SK-N-MC (cell line): ENCODE data around the gene FLNB.

Experiments used
- DNase-seq: peaks from one replicate; pipeline ENCODE4 v3.0.0-alpha.2; 2011; ENCODE audit warnings: low read depth, low spot score
- H3K27ac ChIP-seq: fragments of 200-600 bp; sonication (generic); 2 replicates; pipeline ENCODE4 v1.5.1; 2016; ENCODE audit warnings: mixed run types
- H3K36me3 ChIP-seq: fragments of 200-600 bp; sonication (generic); 2 replicates; pipeline ENCODE4 v1.6.1; 2017; ENCODE audit warnings: antibody characterized with exemption, low read length, mixed read lengths; ENCODE audit not compliant: insufficient read depth
- H3K4me3 ChIP-seq: fragments of 200-600 bp; sonication (generic); 2 replicates; pipeline ENCODE4 v1.5.1; 2016
- H3K9ac ChIP-seq: fragments of 200-600 bp; sonication (generic); 2 replicates; pipeline ENCODE4 v1.8.0; 2017; ENCODE audit warnings: mixed run types, mixed read lengths; ENCODE audit not compliant: insufficient read length
- H3K9me3 ChIP-seq: fragments of 200-600 bp; sonication (generic); 2 replicates; pipeline ENCODE4 v1.6.1; 2017; ENCODE audit warnings: low read depth, mild to moderate bottlenecking, antibody characterized with exemption, low read length, moderate library complexity, mixed read lengths
- EZH2 ChIP-seq: fragments of 200-600 bp; sonication (generic); IDR thresholded peaks from one replicate; pipeline ENCODE4 v1.6.1; 2017; ENCODE audit warnings: antibody characterized with exemption
- FOXP2 ChIP-seq: optimal IDR thresholded peaks from 2 replicates; pipeline ENCODE3; 2011; ENCODE audit warnings: mild to moderate bottlenecking, moderate library complexity; ENCODE audit not compliant: insufficient read depth; ENCODE audit errors: extremely low read length, control extremely low read depth
- POLR2AphosphoS5 ChIP-seq: IDR thresholded peaks from 2 replicates; pipeline ENCODE4 v1.6.1; 2012; ENCODE audit warnings: mild to moderate bottlenecking, low read depth, low read length, borderline replicate concordance

The FLNB gene

DNA sequence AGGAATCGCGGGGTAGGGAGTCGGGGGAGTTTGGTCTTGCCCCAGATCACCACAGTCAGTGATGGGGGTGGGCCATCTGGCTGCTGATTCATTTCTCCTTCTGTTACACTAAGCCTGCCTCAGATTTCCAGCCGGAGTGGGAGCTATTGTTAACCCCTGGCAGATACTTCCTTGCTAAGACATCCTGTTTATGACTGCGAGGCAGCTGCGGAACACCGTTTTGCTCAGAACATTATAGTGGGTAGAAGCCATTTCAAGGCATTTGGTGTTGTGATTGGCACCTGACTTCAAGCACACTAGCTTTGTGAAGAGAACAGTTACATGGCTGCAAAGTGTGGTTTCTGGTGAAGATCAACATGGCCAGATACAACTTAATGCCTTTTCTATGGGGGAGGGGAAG is 73.8 kb downstream of the FLNB start:
- peaks cover 4% of the 10 kb centered on the region; the same call in 1 of the 2 replicates for H3K36me3 ChIP-seq
- no peak overlapping the region for H3K27ac ChIP-seq
- TF ChIP-seq FOXP2 (no peak), POLR2AphosphoS5 (no peak), EZH2 (no peak)
- no peak overlapping the region for H3K9ac ChIP-seq
- no peak overlapping the region for H3K4me3 ChIP-seq
- no peak for DNase-seq
- no peaks in the 10 kb centered on the region for H3K9me3 ChIP-seq

- TF ChIP-seq EZH2 = no peak
- TF ChIP-seq POLR2AphosphoS5 = no peak
- TF ChIP-seq FOXP2 = no peak
- Histone ChIP-seq H3K4me3 (no peak overlapping the region), H3K9me3 (no peaks in the 10 kb centered on the region), H3K27ac (no peak overlapping the region), H3K9ac (no peak overlapping the region), H3K36me3 (peaks cover 4% of the 10 kb centered on the region; the same call in 1 of the 2 replicates)
- DNase-seq = no peak
These were observed 75.9 kb downstream of the FLNB start for GRCh38 chr3:58084166-58084565.

DNA sequence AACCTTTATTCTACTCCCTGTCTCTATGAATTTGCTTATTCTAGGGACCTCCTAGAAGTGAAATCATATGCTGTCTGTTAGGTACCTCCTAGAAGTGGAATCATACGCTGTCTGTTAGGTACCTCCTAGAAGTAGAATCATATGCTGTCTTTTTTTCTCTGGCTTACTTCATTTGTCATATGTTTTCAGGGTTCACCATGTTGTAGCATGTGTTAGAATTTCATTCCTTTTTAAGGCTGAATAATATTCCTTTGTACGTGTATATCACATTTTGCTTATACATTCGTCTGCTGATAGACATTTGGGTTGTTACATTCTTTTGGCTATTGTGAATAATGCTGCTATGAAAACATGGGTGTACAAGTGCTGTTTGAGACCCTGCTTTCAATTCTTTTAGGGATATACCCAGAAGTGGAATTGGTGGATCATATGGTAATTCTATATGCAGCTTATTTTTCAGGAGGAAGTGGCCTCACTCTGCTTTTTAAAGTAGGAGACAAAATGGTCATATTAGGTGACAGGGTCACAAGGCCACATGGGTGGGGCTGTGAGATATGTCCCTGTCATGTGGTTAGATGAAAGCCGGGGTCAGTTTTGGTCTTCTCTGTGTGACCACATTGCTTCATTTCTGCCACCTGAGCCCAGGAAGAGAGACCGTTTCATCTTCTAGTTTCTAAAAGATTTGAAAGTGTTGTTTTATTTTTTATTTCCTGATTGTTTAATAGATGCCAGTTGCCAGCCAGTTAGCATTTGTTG is 76.7 kb downstream of the FLNB start:
- no peak overlapping the region for H3K4me3 ChIP-seq
- H3K36me3 ChIP-seq = no peaks in the 10 kb centered on the region; the same call in 1 of the 2 replicates
- no peak for DNase-seq
- H3K27ac ChIP-seq = no peak overlapping the region
- H3K9me3 ChIP-seq = no peaks in the 10 kb centered on the region
- TF ChIP-seq POLR2AphosphoS5 = no peak
- no peak for TF ChIP-seq EZH2
- no peak for TF ChIP-seq FOXP2
- H3K9ac ChIP-seq = no peak overlapping the region

GRCh38 chr3:58085616-58086015 is 77.4 kb downstream of the FLNB start:
- Histone ChIP-seq H3K9me3 (no peaks in the 10 kb centered on the region), H3K27ac (no peak overlapping the region), H3K36me3 (no peaks in the 10 kb centered on the region), H3K9ac (no peak overlapping the region), H3K4me3 (no peak overlapping the region)
- no peak for DNase-seq
- TF ChIP-seq FOXP2 = no peak
- no peak for TF ChIP-seq EZH2
- TF ChIP-seq POLR2AphosphoS5 = no peak

- DNase-seq = no peak
- TF ChIP-seq FOXP2 = no peak
- TF ChIP-seq POLR2AphosphoS5 = no peak
- no peak for TF ChIP-seq EZH2
- no peaks in the 10 kb centered on the region for H3K9me3 ChIP-seq
- H3K4me3 ChIP-seq = no peak overlapping the region
- no peak overlapping the region for H3K27ac ChIP-seq
- H3K36me3 ChIP-seq = no peaks in the 10 kb centered on the region
- no peak overlapping the region for H3K9ac ChIP-seq
These were observed 80.3 kb downstream of the FLNB start for GRCh38 chr3:58088501-58088900.

- TF ChIP-seq POLR2AphosphoS5 = no peak
- no peak for TF ChIP-seq EZH2
- TF ChIP-seq FOXP2 = no peak
- Histone ChIP-seq H3K27ac (no peak overlapping the region), H3K4me3 (no peak overlapping the region), H3K36me3 (no peaks in the 10 kb centered on the region), H3K9me3 (no peaks in the 10 kb centered on the region), H3K9ac (no peak overlapping the region)
- DNase-seq = no peak
These were observed 82.1 kb downstream of the FLNB start for GRCh38 chr3:58090351-58090750.

DNA sequence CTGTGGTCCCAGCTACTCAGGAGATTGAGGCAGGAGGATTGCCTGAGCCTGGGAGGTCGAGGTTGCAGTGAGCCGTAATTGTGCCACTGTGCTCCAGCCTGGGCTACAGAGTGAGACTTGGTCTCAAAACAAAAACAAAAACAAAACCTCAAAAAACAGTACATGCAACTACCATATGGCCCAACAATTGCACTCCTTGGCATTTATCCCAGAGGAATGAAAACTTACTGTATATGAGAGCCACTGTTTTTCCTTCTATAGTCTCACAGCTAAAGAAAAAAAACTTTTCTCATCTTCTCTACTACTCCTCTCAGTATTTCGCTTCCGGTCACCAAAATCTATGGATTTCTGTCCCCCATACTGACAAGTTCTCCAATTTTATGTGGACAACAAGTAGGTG is 84.3 kb downstream of the FLNB start:
- Histone ChIP-seq H3K9ac (no peak overlapping the region), H3K27ac (no peak overlapping the region)
- DNase-seq = no peak

GRCh38 chr3:58093574-58094195 is 85.5 kb downstream of the FLNB start:
- H3K9me3 ChIP-seq = no peaks in the 10 kb centered on the region
- H3K4me3 ChIP-seq = no peak overlapping the region
- no peak overlapping the region for H3K9ac ChIP-seq
- no peak for DNase-seq
- no peak overlapping the region for H3K27ac ChIP-seq
- H3K36me3 ChIP-seq = no peaks in the 10 kb centered on the region; the same call in 1 of the 2 replicates
- TF ChIP-seq POLR2AphosphoS5 (no peak), EZH2 (no peak), FOXP2 (no peak)

More for the DNA sequence above, 84.3 kb downstream of the FLNB start:
- H3K36me3 ChIP-seq = no peaks in the 10 kb centered on the region; the same call in 1 of the 2 replicates
- no peak overlapping the region for H3K4me3 ChIP-seq
- TF ChIP-seq POLR2AphosphoS5 (no peak), FOXP2 (no peak), EZH2 (no peak)
- H3K9me3 ChIP-seq = no peaks in the 10 kb centered on the region
